HG03025 (cell line): ENCODE measurements around the gene MARS1.
"Not testable (repeated sequence)": the region's sequence is repeated elsewhere in the genome, so short reads cannot be mapped to it uniquely, and the experiment has no call there.

Source experiments
- ATAC-seq: cut with Tn5 transposase; IDR thresholded peaks from one replicate; pipeline ENCODE4 v1.9.1; 2021; ENCODE audit warnings: mild to moderate bottlenecking, moderate library complexity; ENCODE audit not compliant: unreplicated experiment, low FRiP score

The MARS1 gene

DNA sequence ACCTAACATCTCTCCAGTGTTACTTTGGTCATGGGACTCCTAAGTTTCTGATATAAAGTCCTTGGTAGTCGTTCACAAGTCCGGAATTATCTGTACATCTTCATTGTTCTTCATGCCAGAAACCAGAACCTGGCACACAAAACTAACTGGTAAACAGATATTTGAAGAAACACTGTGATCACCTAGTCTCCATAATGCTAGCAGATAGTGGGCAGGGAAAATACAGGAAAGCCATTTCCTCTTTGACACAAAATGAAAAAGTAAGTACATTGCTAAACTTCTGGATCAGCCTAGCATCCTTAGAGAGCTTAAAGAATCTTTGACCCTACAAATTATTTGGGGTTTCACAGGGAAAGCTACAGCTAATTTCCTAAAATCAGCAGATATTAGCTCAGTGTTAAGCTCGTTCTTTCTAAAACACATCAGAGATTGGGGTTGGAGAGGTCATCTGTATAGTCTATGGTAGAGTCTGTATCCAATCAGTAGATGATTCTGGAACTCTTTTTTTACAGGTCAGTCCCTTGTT lies 27.6 kb downstream of the MARS1 start:
- ATAC-seq: no peak

DNA sequence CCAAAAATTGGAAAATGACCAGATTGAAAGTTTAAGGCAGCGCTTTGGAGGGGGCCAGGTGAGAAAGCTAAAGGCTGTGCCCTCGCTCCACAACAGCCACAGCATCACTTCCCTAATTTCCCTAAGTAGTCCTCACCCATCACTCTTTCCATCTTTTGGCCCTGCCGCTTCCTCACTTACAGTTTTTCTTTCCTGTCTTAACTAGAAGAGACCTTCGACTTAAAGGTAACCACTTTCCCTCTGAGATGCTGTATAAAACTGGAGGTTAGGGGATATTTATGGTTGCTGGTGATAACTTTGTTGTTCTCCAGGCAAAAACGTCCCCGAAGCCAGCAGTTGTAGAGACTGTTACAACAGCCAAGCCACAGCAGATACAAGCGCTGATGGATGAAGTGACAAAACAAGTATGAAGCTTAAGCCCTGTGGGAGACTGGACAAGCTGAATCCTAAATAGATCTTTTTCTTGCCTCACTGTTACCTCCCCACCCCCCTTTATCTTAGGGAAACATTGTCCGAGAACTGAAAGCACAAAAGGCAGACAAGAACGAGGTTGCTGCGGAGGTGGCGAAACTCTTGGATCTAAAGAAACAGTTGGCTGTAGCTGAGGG lies 28.2 kb downstream of the MARS1 start:
- no peak for ATAC-seq

DNA sequence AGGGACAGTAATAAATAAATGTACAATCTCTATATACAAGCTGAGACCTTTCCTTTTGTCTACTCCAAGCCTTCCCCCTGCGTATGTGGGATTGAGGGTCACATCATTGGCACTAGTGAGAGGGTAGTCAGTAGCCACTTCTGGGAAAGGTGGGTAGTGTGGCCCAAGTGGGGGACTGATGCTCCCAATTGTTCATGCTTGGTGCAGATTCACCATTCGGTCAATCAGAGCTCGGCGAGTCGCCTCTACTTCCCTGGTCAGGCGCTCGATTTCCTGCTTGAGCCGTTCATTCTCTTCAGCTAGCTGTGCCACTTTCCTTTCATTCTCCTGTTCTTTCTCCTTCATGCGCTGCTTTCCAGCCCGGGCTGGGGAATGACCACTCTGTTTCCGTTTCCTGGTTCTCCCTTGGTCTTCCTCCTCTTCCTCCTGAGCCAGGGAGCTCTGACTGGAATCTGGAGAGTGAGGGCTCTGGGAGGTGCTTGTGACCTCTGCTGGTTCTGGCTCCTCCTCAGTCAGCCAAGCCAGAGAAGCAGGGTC lies 28.8 kb downstream of the MARS1 start:
- no peak for ATAC-seq

DNA sequence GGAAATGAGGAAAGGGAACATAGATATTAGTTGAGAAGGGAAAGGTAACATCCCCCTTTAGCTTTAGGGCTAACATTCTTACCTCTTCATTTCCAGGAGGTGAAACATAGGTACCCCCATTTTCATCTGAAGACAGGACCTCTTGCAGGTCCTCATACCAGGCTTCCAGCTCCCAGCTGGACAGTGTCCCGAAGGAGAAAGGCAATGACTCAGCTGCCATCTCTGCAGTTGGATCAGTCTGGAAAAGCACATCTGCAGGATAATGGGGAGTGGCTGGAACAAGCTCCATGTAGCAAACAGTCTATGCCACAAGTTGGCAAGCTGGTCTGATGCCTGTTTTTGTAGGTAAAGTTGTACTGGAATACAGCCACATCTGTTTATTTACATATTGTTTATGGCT lies 29.3 kb downstream of the MARS1 start:
- no peak for ATAC-seq

DNA sequence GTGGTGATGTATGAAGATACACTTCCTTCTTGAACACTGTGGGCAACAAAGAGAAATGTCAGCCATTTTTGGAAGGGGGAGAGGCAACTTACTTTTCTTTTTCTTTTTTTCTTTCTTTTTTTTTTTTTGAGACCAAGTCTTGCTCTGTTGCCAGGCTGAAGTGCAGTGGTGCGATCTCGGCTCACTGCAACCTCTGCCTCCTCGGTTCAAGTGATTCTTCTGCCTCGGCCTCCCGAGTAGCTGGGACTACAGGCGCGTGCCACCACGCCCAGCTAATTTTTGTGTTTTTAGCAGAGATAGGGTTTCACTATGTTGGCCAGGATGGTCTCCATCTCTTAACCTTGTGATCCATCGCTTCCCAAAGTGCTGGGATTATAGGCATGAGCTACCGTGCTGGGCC lies 29.9 kb downstream of the MARS1 start:
- not testable (repeated sequence) for ATAC-seq

DNA sequence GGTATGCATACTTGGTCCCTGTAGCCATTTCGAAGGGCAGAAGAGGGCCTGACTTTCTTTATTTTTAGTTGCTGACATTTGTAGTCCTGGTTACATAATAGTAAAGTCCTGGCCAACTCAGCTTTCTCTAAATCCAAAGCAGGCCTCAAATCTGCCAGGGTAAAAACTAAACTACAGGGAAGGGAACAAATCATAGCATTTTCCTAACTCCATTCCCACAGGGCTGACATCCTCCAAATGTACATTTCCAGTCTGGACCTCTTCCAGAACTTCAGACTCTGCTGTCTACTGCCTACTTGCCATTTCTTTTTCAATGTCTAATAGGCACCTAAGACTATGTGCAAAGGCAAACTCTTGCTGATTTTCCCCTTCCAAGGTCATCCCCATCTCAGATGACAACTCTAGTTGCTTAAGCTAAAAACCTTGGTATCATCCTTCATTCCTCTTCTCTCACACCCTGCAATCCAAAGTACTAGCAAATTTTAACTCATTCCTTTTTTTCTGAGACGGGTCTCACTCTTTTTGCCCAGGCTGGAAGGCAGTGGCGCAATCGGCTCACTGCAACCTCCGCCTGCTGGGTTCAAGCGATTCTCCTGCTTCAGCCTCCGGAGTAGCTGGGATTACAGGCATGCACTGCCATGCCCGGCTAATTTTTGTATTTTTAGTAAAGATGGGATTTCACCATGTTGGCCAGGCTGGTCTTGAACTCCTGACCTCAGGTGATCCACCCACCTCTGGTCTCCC lies 30.5 kb downstream of the MARS1 start:
- ATAC-seq: no peak

DNA sequence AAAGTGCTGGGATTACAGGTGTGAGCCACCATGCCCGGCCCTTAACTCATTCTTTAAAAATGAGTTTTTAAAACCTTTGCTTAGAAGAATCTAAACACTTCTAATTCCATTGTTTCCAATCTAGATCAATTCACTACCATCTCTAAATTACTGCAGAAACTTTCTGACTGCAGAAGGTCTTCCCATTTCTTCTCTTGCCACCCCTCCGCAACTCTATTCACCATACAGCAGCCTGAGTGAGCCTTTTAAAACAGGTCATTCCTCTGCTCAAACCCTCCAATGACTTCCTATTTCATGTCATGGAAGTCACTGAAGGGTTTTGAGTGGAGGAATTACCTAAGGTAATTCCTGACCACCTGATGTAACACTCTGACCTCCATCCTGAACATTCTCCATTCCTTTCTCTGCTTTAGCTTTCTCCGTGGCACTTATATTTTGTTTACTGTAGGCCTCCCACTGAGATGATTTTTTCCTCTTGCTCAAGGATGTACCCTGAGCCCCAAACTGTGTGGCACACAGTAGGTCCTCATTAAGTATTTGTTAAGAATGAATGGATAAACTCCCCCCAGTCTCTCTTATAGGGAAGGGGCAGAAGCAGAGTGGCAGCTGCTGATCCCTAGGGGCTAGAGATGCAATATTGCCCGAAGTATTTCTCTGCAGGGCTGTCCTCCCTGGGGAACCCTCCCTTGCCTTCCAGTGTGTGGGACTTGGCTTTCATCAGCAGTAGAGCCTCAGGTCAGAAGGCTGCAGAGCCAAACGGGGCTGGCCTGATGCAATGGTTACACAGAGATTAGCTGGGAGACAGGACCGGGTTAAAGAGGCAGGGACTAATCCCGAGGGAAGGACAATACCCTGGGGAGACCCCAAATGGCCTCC lies 31.3 kb downstream of the MARS1 start:
- no peak for ATAC-seq

DNA sequence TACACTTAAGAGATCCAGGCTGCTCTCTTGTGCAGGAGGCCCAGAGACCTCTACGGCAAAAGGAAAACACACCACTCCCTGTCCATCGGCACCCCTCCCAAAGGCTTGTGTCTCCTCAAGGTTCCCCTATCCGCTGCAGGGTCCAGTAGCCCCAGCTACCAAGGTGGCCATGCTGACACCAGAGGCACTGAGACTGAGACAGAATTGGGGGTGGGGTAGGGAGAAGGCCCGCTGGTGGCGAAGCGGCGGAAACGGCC lies 31.9 kb downstream of the MARS1 start:
- ATAC-seq: no peak

DNA sequence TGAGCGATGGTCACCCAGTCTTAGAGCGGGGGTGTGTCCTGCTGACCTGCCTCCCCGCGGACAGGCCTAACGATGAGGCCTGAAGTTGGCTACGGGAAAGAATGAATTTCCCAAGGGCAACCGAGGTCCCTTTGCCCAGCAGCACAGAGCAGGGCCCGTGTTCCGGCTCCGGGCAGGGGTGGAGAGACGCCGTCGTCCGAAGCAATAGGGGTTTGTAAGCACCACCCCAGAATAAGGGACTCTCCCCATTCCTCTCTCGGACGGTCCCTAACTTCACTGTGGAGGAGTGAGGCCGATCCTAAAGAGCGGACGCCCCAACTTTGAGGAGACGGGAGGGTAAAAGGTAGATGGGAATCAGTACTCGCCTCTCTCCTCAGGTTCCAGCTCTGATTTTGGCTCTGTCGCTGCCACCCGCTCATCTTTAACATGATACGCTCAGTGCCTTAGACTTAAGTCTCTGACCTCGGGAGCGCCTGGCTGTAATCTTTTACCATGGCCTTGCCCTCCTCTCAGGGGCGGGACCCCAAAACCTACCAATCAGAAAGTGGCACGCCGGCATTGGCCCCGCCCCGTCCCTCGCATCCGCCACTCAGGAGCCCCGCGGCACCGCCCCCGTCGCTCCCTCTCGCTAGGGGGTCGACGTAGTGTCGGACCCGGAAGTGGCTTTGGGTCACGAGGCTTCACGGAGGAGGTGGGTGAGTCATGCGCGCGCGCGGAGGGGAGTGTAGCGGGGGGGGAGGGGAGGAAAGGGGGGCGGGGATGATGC lies 32.4 kb downstream of the MARS1 start, which contains the start of gene DDIT3:
Gene DDIT3, minus strand, starts transcription at position 462 of the 766 bp plus-strand sequence. CDS start 3,108 bp downstream, outside the sequence.
- ATAC-seq: peak; percentile 66

DNA sequence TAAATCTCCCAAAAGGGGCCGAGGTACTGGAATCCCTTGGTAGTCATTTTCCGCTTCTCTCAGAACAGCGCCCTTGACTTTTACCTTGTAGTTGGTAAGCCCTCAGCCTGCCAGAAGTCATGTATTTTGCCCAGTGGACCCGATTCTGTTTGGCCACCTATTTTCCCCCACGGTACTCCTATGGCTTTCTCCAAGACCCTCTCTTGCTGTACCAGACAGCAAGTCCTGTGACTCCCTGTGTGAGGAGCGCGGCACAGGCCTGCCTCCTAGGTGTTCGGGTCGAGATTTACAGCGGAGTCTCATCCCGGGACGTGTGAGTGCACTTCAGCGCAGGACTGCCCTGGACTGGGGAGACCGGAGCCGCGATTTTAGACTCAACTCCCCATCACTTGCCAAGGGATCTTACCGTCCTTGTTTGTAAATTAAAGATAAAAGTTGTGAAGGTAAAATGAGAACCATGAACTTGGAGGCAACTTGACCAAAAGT lies 33.7 kb downstream of the MARS1 start:
- no peak for ATAC-seq

DNA sequence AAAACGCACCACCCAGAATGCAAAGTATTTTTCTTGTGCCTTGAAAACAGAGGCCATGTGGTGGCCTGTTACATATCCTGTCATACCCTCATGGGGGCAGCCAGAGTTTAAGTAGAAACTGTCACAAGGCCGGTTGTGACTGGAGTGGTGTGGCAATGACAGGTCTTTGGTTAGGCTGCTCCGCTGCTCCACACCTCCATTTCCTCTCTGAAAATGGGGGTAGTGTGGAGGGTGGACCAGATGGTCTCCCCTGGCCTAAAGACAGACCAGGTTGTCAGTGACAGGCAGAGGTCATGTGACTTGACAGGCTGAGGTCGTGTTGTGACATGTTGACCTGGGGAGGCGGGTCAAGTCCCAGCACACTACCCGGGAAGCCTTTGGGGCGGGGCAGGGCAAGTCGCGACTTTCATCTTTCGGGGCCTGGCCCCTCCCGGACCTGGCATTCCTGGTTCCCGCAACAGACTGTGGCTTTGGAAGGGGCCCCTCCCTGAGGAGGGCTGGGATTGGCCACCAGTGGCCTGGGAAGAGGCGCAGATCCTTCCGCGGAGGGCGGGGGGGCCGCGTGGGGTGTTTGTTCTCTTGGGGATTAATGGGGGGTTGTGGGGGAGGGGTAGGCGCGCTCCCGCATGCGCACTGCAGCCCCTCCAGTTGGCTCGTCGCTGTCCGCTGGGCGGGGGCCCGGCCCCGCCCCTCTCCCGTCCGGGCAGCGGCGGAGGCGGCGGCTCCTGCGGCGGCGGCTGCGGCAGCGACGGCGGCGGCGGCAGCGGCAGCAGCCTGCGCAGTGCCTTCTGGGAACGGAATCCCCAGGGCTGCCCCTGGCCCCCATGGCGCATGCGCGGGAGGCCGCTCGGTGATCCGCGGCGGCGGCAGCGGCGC lies 34.4 kb downstream of the MARS1 start, which contains the start of gene MBD6:
Gene MBD6, plus strand, starts transcription at position 814 of the 876 bp plus-strand sequence. CDS start 1,480 bp downstream, outside the sequence.
- peak; percentile 32 for ATAC-seq

DNA sequence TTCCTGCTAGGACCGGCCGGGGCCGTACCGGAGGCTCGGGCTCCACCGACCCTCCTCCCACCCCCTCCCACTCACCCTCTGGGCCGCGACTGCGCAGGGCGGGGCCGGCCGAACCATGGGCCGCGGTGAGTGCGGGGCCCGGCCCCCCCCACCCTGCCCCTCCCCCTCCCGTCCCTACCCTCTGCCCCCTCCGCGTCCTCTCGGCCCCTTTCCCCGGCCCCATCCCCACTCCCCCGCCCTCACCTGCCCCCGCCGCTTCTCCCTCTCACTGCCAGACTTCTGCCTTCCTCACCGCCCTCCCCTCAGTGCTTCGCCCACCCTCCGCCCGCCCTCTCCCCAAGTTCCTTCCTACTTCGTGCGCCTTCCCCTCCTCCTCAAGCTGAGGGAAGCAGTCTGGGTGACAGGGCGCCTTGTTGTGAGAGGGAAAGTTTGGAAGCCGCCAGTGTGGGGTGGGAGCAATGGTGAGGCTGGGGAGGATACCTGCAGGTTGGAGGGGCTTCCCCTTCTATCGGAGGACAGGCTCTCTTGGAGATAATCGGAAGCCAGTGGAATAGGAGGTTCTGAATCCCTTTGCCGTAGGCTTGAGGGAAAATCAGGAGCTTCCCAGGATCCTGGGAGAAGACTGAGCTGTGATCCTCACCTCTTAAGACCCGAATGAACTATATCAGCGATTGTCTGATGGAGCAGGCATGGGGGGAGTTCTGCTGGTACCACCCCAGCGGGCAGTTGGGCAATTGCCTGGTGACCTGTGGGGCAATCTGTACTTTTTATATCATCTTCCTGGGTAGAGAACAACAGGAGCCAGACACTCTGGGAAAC lies 35.2 kb downstream of the MARS1 start:
- ATAC-seq: no peak

DNA sequence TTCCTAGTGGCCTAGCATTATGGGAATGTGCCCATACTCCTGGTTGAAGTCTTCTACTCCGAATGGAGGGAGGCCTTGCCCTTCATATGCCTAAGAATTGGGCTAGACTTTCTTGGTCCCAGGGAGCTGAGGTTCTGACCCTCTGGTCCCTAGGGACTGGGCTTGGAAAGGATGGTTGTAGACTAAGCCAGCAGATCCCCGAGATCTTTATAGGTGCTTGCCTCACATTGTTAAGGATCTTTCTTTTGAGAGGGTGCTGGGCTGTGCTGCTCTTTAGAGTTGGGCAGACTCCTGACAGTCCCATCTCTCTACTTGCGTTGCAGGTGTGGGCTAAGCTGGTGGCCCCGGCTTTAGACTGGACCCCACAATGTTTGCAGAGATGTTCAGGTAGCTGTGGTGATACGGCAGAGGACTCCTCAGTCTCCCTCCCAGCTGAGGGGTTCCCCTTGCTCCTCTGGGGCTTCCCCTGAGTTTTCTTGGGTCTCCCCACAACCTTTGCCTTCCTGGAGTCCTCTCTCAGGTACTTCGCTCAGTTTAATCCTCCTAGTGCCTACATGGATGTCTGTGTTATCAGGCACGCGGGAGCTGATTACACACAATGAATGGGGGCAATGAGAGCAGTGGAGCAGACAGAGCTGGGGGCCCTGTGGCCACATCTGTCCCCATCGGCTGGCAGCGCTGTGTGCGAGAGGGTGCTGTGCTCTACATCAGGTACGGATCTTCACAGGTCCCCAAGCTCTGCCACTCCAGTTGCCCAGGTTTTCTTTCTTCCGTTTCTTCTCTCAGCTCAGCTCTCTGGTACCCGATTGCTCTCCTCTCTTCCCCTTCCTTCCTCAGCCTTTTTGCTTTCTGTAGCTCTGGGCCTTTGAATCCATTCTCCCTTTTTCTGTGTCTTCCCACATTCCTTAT lies 36.1 kb downstream of the MARS1 start:
- ATAC-seq: no peak

DNA sequence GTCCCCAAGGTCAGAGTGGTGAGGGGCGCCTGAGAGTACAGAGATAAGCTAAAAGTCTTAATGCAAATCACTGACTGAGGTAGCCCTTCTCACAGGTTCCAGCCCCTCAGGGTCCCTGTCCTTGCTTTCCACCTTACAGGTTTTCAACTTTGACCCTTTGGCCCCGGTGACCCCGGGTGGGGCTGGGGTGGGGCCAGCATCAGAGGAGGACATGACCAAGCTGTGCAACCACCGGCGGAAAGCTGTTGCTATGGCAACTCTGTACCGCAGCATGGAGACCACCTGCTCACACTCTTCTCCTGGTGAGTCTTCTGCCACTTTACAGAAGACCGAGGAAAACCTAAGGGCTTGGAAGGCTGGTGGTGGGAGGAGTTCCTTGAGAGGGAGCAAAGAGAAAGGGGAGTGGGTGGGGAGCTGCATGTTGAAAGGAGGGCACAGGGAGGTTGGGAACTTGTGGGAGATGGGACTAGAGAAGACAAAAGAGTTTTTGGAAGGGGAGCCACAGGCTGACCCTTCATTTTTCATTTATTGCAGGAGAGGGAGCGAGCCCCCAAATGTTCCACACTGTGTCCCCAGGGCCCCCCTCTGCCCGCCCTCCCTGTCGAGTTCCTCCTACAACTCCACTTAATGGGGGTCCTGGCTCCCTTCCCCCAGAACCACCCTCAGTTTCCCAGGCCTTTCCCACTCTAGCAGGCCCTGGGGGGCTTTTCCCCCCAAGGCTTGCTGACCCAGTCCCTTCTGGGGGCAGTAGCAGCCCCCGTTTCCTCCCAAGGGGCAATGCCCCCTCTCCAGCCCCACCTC lies 37.1 kb downstream of the MARS1 start:
- no peak for ATAC-seq

DNA sequence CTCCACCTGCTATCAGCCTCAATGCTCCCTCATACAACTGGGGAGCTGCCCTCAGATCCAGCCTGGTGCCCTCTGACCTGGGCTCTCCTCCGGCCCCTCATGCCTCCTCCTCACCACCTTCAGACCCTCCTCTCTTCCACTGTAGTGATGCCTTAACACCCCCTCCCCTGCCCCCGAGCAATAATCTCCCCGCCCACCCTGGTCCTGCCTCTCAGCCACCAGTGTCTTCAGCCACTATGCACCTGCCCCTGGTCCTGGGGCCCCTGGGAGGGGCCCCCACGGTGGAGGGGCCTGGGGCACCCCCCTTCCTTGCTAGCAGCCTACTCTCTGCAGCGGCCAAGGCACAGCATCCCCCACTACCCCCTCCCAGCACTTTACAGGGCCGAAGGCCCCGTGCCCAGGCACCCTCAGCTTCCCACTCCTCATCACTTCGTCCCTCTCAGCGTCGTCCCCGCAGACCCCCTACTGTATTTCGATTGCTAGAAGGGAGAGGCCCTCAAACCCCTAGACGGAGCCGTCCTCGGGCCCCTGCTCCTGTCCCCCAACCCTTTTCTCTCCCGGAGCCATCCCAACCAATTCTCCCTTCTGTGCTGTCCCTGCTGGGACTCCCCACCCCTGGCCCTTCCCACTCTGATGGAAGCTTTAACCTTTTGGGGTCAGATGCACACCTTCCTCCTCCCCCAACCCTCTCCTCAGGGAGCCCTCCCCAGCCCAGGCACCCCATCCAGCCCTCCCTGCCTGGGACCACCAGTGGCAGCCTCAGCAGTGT lies 37.9 kb downstream of the MARS1 start:
- no peak for ATAC-seq
